Astrocyte (in vitro differentiated cells and primary cell): Measurements from ENCODE around the gene DNAJC18. TPM values are rescaled to one million over a fixed set of nuclear protein-coding genes. Genes with fewer than 3 reads are reported as not detected.

Experiments
- DNase-seq: peaks from one replicate; pipeline ENCODE4 v3.0.0-alpha.2; 2010; ENCODE audit warnings: low read depth
- FAIRE-seq: peaks from 2 replicates; lab custom pipeline; 2011; peaks lifted over from hg19 to GRCh38; lab: Jason Lieb, UNC
- H2AFZ ChIP-seq: 2 replicates; pipeline ENCODE4 v1.6.0; 2012; ENCODE audit warnings: low read depth, low read length, inconsistent platforms
- H3K27ac ChIP-seq: 2 replicates; pipeline ENCODE4 v1.5.1; 2011; ENCODE audit warnings: low read depth, low read length, inconsistent platforms
- H3K27me3 ChIP-seq: 2 replicates; pipeline ENCODE4 v1.6.0; 2011; ENCODE audit warnings: low read length, inconsistent platforms; ENCODE audit not compliant: insufficient read depth
- H3K36me3 ChIP-seq: 2 replicates; pipeline ENCODE4 v1.5.1; 2011; ENCODE audit warnings: low read length, inconsistent platforms; ENCODE audit not compliant: insufficient read depth
- H3K4me1 ChIP-seq: 2 replicates; pipeline ENCODE4 v1.5.1; 2011; ENCODE audit warnings: low read length, inconsistent platforms; ENCODE audit not compliant: insufficient read depth
- H3K4me2 ChIP-seq: 2 replicates; pipeline ENCODE4 v1.6.0; 2012; ENCODE audit warnings: low read length, inconsistent platforms
- H3K4me3 ChIP-seq: 2 replicates; pipeline ENCODE4 v1.5.1; 2011; ENCODE audit warnings: low read depth, mild to moderate bottlenecking, low read length, inconsistent platforms; ENCODE audit not compliant: insufficient read depth
- H3K79me2 ChIP-seq: 2 replicates; pipeline ENCODE4 v1.6.0; 2012; ENCODE audit warnings: mild to moderate bottlenecking, low read length, inconsistent platforms; ENCODE audit not compliant: insufficient read depth
- H3K9ac ChIP-seq: 2 replicates; pipeline ENCODE4 v1.6.0; 2012; ENCODE audit warnings: mild to moderate bottlenecking, low read length, inconsistent platforms
- H3K9me3 ChIP-seq: 2 replicates; pipeline ENCODE4 v1.5.1; 2012; ENCODE audit warnings: low read depth, mild to moderate bottlenecking, low read length, inconsistent platforms; ENCODE audit not compliant: insufficient read depth
- H4K20me1 ChIP-seq: 2 replicates; pipeline ENCODE4 v1.6.0; 2012; ENCODE audit warnings: low read length, inconsistent platforms; ENCODE audit not compliant: insufficient read depth
- H3K27ac Mint-ChIP-seq: one replicate; pipeline ENCODE4 v1.8.0; 2021; ENCODE audit warnings: mild to moderate bottlenecking, mixed read lengths; ENCODE audit not compliant: unreplicated experiment
- H3K27me3 Mint-ChIP-seq: one replicate; pipeline ENCODE4 v1.8.0; 2021; ENCODE audit warnings: low read depth, mixed read lengths; ENCODE audit not compliant: unreplicated experiment
- H3K36me3 Mint-ChIP-seq: one replicate; pipeline ENCODE4 v1.8.0; 2021; ENCODE audit warnings: low read depth, mixed read lengths; ENCODE audit not compliant: unreplicated experiment
- H3K4me1 Mint-ChIP-seq: one replicate; pipeline ENCODE4 v1.8.0; 2021; ENCODE audit warnings: low read depth, mixed read lengths; ENCODE audit not compliant: unreplicated experiment
- H3K4me3 Mint-ChIP-seq: one replicate; pipeline ENCODE4 v1.8.0; 2021; ENCODE audit warnings: mild to moderate bottlenecking, moderate library complexity, mixed read lengths; ENCODE audit not compliant: unreplicated experiment
- H3K9me3 Mint-ChIP-seq: one replicate; pipeline ENCODE4 v1.8.0; 2021; ENCODE audit warnings: mild to moderate bottlenecking, mixed read lengths; ENCODE audit not compliant: unreplicated experiment
- CTCF ChIP-seq: IDR thresholded peaks from 2 replicates; pipeline ENCODE4 v1.5.1; 2011; ENCODE audit warnings: low read depth, mild to moderate bottlenecking, inconsistent platforms, low read length, moderate library complexity; ENCODE audit not compliant: insufficient read depth
- EZH2 ChIP-seq: IDR thresholded peaks from 2 replicates; pipeline ENCODE4 v1.6.1; 2012; ENCODE audit warnings: mild to moderate bottlenecking, low read length, inconsistent platforms; ENCODE audit not compliant: insufficient read depth
- total RNA-seq: library from RNA; stranded (reverse); gene quantifications from 2 replicates; pipeline ENCODE4 v1.2.1, GENCODE V29; 2021

The DNAJC18 gene
- total RNA-seq, 1 donor from 2014 or later = 18.8 TPM

- Histone ChIP-seq H3K79me2 (no peaks in the 10 kb centered on the region), H2AFZ (peak overlapping the region; percentile 66), H3K27me3 (no peaks in the 10 kb centered on the region), H4K20me1 (no peaks in the 10 kb centered on the region), H3K4me2 (peak overlapping the region; percentile 89), H3K4me3 (peak overlapping the region; percentile 61), H3K36me3 (peaks cover 8% of the 10 kb centered on the region), H3K4me1 (peaks cover 17% of the 10 kb centered on the region), H3K9ac (peak overlapping the region; percentile 95), H3K27ac (no peak overlapping the region), H3K9me3 (no peaks in the 10 kb centered on the region)
- no peak for TF ChIP-seq CTCF
- no peak for TF ChIP-seq EZH2
- Mint-ChIP-seq H3K36me3 (peaks cover 1% of the 10 kb centered on the region), H3K9me3 (no peaks in the 10 kb centered on the region), H3K27me3 (peaks cover 3% of the 10 kb centered on the region), H3K4me3 (peak overlapping the region; percentile 96), H3K4me1 (peaks cover 4% of the 10 kb centered on the region), H3K27ac (no peak overlapping the region)
- DNase-seq = no peak
- no peak for FAIRE-seq
These were observed 665 bp downstream of the DNAJC18 start for GRCh38 chr5:139438707-139439012.

DNA sequence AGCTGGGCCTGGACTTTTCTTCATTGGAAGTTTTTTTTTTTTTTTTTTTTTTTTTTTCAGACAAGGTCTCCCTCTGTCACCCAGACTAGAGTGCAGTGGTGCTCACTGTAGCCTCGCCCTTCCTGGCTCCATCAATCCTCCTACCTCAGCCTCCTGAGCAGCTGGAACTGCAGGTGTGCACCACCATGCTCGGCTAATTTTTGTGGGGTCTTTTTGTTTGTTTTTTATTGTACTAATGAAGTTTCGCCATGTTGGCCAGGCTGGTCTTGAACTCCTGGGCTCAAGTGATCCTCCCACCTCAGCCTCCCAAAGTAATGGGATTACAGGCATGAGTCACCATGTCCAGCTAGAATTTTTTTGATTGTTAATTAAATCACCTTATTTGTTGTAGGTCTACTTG lies 3.6 kb downstream of the DNAJC18 start:
- no peak overlapping the region for H3K4me3 Mint-ChIP-seq

More for the DNA sequence above, 3.6 kb downstream of the DNAJC18 start:
- Histone ChIP-seq H3K9me3 (no peaks in the 10 kb centered on the region), H2AFZ (no peak overlapping the region), H3K4me3 (no peak overlapping the region), H3K4me1 (peaks cover 11% of the 10 kb centered on the region), H3K9ac (no peak overlapping the region), H3K79me2 (no peaks in the 10 kb centered on the region), H3K4me2 (no peak overlapping the region), H3K27ac (no peak overlapping the region), H3K36me3 (peaks cover 8% of the 10 kb centered on the region), H3K27me3 (no peaks in the 10 kb centered on the region), H4K20me1 (no peaks in the 10 kb centered on the region)
- no peak for TF ChIP-seq EZH2
- no peak for TF ChIP-seq CTCF
- FAIRE-seq (no peak), DNase-seq (no peak)
- Mint-ChIP-seq H3K36me3 (peaks cover 1% of the 10 kb centered on the region), H3K9me3 (no peaks in the 10 kb centered on the region), H3K4me1 (peaks cover 3% of the 10 kb centered on the region), H3K27me3 (no peaks in the 10 kb centered on the region), H3K27ac (no peak overlapping the region)
